ENCODE measurements around the gene CNTRL.
A peak's percentile ranks its signal among the peaks of the same experiment; 100 is the strongest.

CNTRL gene

DNA sequence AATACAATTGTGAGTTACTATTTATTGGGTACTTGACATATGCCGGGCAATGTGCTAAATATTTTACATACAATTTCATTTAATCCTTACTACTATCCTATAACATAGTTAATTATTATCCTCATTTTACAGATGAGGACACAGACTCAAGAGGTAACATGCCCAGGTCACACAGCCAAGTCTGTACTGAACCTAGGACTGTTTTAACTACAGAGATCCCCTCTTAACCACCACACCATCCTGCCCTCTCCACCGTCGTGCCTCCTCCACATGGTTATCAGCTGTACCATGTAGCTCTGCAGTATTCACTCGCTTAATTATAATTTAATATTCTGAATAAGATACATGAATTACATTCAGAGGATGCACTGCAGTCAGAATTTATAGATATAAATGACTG is 121.6 kb downstream of the CNTRL start:
- DNase-seq (ENCODE audit: insufficient read length): no peak
- TF ChIP-seq POLR2AphosphoS5 (IDR thresholded peaks at IDR 0.05; ENCODE audit: low read depth, low read length) (no peak), TAF1 (IDR thresholded peaks at IDR 0.05; ENCODE audit: borderline replicate concordance, low read depth, low read length) (no peak), POLR2A (IDR thresholded peaks at IDR 0.05; ENCODE audit: low read depth, low read length) (no peak)
- FAIRE-seq: peak; percentile 33

DNA sequence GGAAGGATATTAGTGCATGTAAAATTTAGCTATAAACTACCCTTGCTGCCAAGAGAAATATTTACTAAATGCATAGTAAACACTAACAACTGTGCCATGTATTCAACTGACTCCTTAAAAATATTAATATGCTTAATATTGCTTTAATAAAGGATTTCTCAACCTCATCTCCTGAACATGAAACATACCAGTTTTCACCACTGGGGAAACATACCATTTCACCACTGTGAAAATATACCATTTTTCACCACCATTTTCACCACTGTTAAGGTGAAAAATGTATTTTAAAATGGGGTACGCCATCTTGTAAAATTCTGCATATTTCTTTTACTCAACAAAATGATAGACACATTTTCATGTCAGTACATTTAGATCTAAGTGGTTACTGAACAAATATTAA is 122.4 kb downstream of the CNTRL start:
- peak; percentile 24 for FAIRE-seq
- no peak for TF ChIP-seq TAF1 (IDR thresholded peaks at IDR 0.05; ENCODE audit: borderline replicate concordance, low read depth, low read length)
- TF ChIP-seq POLR2A (IDR thresholded peaks at IDR 0.05; ENCODE audit: low read depth, low read length): no peak
- TF ChIP-seq POLR2AphosphoS5 (IDR thresholded peaks at IDR 0.05; ENCODE audit: low read depth, low read length): no peak
- no peak for DNase-seq (ENCODE audit: insufficient read length)

DNA sequence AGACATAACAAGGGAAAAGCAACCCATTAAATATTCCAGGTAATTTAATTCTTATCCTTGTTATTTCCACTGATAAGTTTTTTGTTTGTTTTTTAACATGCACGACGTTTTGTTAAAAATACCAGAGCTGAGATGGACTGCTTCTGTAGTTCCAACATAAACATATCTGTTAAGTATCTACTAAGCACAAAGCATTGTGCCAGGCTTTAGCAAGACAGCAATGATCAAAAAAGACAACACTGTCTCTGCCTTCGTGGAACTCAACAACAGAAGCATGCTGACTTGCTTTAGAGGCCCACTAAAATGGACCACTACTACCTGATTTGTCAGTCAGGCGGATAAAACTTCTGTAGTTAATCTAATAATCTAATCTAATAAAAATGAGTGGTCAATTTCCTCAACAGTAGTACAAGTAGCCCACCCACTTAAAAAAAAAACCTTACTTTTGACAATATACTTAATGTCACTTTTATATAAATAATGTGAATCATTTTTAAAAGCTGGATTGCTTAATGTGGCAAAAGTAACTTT is 123.8 kb downstream of the CNTRL start:
- TF ChIP-seq POLR2AphosphoS5 (IDR thresholded peaks at IDR 0.05; ENCODE audit: low read depth, low read length) (no peak), POLR2A (IDR thresholded peaks at IDR 0.05; ENCODE audit: low read depth, low read length) (no peak), TAF1 (IDR thresholded peaks at IDR 0.05; ENCODE audit: borderline replicate concordance, low read depth, low read length) (no peak)
- DNase-seq (ENCODE audit: insufficient read length) (no peak), FAIRE-seq (no peak)

DNA sequence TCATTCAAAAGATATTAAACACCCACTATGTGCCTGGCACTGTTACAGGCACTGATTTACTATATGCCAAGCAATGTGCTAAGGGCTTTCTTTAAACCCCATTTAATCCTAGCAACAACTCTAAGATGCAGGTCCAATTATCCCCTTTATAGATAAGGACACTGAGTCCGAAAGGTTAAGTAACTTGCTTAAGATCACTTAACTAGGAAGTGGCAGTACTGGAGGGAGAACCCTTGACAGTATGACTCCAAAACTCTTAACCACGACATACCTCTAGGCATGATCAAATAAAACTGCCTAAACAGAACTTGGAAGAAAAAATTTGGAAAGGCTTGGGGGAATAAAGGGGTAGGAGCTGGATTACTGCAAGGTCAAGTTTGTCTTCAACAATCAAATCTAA is 125.2 kb downstream of the CNTRL start:
- TF ChIP-seq POLR2AphosphoS5 (IDR thresholded peaks at IDR 0.05; ENCODE audit: low read depth, low read length) (no peak), TAF1 (IDR thresholded peaks at IDR 0.05; ENCODE audit: borderline replicate concordance, low read depth, low read length) (no peak), POLR2A (IDR thresholded peaks at IDR 0.05; ENCODE audit: low read depth, low read length) (no peak)
- no peak for DNase-seq (ENCODE audit: insufficient read length)
- FAIRE-seq: peak; percentile 42

DNA sequence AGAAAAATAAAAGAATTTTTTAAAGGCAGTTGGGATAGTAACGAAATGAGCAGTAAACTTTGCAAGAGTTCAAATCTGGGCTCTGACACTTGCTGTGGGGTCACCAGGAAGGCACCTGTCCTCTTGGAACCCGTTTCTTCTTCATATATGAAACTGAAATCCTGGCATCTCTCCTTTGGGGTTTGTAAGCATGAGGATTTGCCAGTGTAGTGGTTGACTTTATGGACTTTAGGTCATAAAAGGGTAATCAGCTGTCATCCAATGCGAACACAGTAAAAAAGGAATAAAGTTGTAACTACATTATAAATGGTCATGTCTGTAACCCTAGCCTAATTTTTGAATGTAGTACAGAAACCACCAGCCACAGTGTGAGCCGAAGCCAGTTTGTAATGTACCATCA is 125.6 kb downstream of the CNTRL start:
- no peak for DNase-seq (ENCODE audit: insufficient read length)
- no peak for FAIRE-seq
- TF ChIP-seq POLR2A (IDR thresholded peaks at IDR 0.05; ENCODE audit: low read depth, low read length) (no peak), TAF1 (IDR thresholded peaks at IDR 0.05; ENCODE audit: borderline replicate concordance, low read depth, low read length) (no peak), POLR2AphosphoS5 (IDR thresholded peaks at IDR 0.05; ENCODE audit: low read depth, low read length) (no peak)

DNA sequence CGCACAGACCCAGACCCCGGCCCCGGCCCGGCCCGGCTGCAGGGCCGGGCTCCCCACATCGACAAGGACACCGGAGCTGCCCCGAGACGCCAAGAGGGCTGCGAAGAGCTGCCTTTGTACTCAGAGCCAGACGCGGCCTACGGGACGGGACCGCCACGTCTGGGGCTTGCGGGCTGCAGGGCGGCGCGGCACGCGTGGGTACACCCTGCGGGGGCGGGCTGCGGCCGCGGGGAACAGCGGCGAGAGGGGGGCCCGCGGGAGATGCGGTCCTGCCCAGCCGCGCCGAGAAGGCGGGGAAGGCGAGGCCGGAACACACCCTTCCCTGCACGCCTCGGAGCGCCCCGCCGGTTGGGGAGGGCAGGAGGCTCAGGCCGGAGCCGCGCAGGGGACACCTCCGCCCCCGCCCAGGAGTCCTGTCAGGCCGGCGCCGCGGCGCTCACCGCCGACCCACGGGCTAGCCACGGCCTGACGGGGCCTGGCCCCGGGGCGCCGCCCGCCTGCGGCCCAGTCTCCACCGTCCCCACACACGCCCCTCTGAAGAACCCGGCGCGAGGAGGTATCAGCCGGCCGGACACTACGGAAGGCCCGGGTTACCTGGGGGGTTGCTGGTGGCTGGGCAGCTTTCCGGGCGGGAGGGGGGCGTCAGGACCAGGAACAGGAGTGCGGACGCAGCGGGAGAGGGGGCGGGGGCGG is 126.4 kb downstream of the CNTRL start:
- TF ChIP-seq TAF1 (IDR thresholded peaks at IDR 0.05; ENCODE audit: borderline replicate concordance, low read depth, low read length) (no peak), POLR2AphosphoS5 (IDR thresholded peaks at IDR 0.05; ENCODE audit: low read depth, low read length) (no peak)
- DNase-seq (ENCODE audit: insufficient read length) (peak; percentile 20), FAIRE-seq (peak; percentile 14)

DNA sequence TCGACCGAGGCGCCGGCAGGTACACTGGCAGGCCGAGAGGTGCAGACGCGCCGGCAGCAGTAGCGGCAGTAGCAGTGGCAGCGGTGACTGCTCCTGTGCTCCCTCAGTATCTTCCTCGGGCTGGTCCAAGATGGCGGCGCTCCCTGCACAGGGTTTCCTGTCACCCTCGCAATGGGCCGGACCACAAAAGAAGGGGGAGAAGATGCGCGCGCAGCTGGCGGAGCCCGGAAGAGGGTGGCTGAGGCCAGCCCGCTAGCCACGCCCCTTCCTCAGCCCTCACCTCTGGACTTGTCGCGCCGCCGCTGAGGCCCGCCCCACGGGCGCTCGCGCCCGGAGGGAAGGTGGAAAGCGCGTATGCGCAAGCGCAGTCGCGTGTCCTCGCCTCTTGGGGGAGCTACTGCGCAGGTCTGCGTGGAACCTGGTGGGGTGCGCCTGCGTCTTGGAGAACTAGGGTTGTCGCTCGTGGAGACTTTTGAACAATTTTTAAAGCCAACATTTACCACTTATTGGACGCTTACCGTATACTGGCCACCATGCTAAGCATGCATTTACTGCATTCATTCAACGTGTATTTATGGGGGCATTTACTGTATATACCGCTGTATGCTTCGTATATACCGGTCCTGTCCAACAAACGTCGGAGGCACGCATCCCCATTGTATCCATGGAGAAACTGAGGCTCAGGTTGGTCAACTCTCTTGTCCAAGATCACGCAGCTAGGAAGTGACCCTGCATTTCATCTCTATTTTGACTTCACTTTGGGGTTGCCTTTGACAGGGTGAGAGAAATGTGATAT is 127.2 kb downstream of the CNTRL start, which contains the start of gene RAB14:
Gene RAB14 (minus strand): TSS at position 132 of the 796 bp plus-strand sequence. CDS start 8,457 bp downstream, outside the sequence.
- TF ChIP-seq POLR2A (IDR thresholded peaks at IDR 0.05; ENCODE audit: low read depth, low read length) (peak; percentile 93), TAF1 (IDR thresholded peaks at IDR 0.05; ENCODE audit: borderline replicate concordance, low read depth, low read length) (0 out of 2 replicates have a peak, but pooled peaks have one; percentile 38), POLR2AphosphoS5 (IDR thresholded peaks at IDR 0.05; ENCODE audit: low read depth, low read length) (peak; percentile 78; the same call in 1 of the 2 replicates)
- FAIRE-seq (peak; percentile 98), DNase-seq (ENCODE audit: insufficient read length) (peak; percentile 94)

DNA sequence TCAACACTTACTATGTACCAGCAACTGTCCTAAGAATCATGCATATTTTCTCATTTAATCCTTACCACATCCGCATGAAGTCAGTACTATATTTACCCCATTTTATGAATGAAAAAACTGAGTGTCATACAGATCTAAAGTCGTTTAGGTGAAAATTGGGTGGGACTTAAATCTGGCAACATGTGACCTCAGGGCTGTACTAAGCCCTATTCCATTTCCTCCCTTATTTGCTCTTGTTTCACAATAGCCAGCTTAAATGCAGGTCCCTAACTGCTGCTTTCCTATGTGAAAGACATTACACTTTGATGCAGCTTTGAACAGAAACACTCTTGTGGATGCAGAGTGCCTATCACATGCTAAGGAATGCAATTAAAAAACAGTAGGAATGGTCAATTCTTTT is 129.4 kb downstream of the CNTRL start:
- FAIRE-seq (no peak), DNase-seq (ENCODE audit: insufficient read length) (no peak)
- TF ChIP-seq POLR2AphosphoS5 (IDR thresholded peaks at IDR 0.05; ENCODE audit: low read depth, low read length): no peak
- TF ChIP-seq POLR2A (IDR thresholded peaks at IDR 0.05; ENCODE audit: low read depth, low read length): no peak
- TF ChIP-seq TAF1 (IDR thresholded peaks at IDR 0.05; ENCODE audit: borderline replicate concordance, low read depth, low read length): no peak

DNA sequence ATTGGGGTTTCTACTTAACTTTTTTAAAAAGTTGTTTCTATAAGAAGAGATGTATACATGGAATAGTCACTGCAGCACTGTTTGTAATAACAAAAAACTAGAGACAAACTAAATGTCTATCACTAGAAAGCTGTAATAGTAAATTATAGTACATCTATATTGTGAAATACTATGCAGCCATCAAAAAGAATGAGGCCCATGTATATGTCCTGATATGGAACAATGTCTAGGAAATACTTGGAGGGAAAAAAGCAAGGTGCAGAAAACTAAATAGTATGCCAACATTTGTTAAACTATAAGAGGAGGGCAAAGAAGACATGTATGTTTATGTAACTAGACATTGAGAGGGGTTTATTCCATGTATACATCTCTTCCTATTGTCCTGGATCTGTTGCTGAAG is 129.9 kb downstream of the CNTRL start:
- TF ChIP-seq TAF1 (IDR thresholded peaks at IDR 0.05; ENCODE audit: borderline replicate concordance, low read depth, low read length) (no peak), POLR2A (IDR thresholded peaks at IDR 0.05; ENCODE audit: low read depth, low read length) (no peak), POLR2AphosphoS5 (IDR thresholded peaks at IDR 0.05; ENCODE audit: low read depth, low read length) (no peak)
- FAIRE-seq: no peak

DNA sequence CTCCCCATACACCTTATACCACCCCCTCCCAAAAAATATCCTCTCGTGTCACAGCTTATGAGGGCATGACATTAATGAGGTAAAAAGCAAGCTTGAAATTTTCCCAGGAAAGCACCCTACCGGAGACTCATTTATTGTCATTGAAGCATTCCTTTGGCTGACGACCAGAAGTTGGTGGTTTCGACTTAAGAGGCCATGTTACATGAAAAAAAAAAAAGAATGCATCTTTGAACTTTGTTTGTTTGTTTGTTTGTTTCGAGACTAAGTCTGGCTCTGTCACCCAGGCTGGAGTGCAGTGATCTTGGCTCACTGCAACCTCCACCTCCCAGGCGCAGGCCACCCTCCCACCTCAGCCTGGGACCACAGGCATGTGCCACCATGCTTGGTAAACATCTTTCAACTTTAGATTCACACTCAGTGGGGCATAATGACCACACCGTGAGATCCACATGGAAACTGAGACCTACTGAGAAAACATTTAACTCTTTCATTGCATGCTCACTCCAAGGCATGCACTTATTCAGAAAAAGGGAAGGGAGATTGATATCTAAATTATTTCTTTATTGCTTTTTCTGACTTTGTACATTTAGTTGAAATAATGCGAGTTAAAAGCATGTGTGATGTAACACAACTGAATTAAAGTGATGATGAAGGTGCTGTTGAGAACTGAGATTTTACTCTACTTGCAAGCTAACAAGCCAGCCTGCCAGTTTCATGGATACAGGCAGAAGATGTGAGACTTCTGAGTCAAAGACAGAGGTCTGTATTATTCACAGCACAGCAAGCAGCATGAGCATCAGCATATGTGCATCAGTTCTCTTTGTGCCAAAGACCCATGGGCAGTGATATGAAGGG is 132.0 kb downstream of the CNTRL start:
- peak; percentile 83 for FAIRE-seq
- no peak for TF ChIP-seq TAF1 (IDR thresholded peaks at IDR 0.05; ENCODE audit: borderline replicate concordance, low read depth, low read length)
- no peak for TF ChIP-seq POLR2A (IDR thresholded peaks at IDR 0.05; ENCODE audit: low read depth, low read length)
- no peak for DNase-seq (ENCODE audit: insufficient read length)

More for the DNA sequence above, 129.9 kb downstream of the CNTRL start:
- DNase-seq (ENCODE audit: insufficient read length): no peak

Measured in GM12892 (cell line).